Fibroblast of skin of right quadriceps (primary cell): ENCODE measurements around the gene ZNF507.
A peak's percentile ranks its signal among the peaks of the same experiment; 100 is the strongest.

ENCODE experiments used
- DNase-seq: peaks from one replicate; pipeline ENCODE4 v3.0.0-alpha.2; 2013

ZNF507 gene

DNA sequence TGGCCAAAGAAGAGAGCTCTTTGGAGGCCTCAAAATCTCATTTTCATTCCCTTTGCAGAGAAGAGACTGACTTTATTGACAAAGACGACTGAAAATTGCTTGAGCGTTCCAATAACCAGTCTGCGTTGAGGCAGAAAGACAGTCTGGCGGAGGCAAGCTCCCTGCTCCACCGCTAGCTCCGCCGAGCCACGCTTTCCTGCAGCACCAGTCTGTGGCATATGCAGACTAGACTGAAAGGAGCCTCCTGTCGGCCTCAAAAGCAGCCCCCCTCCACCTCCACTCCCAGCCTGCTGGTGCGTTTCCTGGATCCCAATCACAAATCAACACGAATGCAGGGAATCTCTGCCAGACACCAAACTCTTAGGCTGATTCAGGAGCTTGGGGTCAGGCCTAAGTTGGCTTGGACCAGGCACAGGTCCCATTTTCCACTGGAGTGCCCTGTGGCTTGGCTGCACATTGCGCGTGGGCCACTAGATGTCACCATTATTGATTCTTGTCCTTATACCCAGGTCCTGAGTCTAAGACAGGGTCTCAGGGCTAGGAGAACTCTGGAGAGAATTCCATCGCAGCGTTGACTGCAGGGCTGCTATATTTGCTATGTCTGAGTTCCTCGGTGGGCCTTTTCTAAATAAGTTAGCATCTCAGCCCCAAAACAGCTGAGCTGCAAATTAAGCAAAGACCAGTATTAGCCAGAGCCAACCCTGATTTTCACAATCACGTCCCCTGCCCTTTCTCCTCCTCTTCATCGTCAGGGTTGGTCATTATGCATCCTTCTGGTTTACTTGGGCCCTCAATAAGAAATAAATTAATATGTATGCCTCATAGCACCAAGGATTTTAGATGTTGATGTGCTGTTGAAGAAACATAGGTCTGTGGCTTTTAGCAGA lies 5.2 kb upstream of the ZNF507 start:
- DNase-seq, result peak; percentile 39

- DNase-seq, result no peak
Measured at GRCh38 chr19:32342695-32343094, 2.7 kb upstream of the ZNF507 start.

GRCh38 chr19:32343550-32344262 lies 1.7 kb upstream of the ZNF507 start:
- DNase-seq, result no peak

- DNase-seq, result no peak
Measured at GRCh38 chr19:32346901-32347300, 1.5 kb downstream of the ZNF507 start.

DNA sequence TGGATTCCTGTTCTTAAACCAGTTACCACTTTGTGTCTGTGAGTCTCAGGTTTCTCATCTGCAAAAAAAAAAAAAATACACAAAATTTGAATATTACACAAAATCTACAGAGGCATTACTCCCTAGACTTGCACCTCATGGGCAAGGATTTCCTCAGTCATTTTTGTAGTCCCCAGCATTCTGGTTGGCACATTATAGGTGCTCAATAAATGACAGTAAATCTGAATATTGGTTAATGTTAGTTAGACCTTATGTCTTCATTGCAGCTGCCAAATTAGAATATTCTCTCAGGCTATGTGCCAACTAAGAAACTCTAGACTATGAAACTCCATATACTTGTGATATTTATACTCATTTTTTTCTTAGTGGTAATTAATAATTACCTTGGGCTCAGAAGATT lies 2.2 kb downstream of the ZNF507 start:
- no peak for DNase-seq

GRCh38 chr19:32349051-32349450 lies 3.6 kb downstream of the ZNF507 start:
- DNase-seq, result no peak

- no peak for DNase-seq
Measured at GRCh38 chr19:32349724-32350470, 4.5 kb downstream of the ZNF507 start.

DNA sequence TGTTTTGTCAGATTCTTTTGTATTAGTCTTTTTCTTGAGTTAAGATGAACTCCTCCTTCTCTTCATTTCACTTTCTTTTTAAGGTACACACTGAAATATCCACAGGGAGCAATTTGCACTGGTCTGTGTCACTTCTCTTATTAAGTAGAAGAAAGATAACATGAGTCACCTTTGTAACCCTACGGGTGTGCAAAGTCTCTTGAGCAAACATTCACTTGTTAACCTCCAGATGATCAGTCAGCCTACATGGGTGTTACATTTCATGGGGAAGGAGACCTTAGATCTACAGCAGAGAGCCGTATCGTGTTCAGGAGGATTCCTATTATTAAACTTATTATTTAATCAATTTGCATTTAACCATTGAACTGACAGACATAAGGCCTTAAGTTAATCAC lies 5.1 kb downstream of the ZNF507 start:
- no peak for DNase-seq

DNA sequence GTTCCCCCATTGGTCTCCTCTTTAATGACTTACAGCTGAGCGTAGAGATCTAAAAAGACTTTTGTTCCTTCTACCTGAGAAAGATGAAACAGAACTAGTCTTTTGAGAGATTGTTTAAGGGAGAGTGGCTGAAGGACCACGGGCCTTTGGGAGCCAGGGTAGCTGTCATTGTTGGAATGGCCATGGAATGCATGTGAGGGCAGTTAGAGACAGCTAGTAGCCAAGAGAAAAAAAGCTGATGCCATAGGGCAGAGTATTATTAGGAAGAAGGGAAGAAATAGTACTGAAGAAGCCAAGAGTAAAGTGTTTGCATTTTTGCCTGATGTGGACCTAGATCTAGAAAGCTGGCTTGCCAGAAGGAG lies 5.6 kb downstream of the ZNF507 start:
- no peak for DNase-seq

DNA sequence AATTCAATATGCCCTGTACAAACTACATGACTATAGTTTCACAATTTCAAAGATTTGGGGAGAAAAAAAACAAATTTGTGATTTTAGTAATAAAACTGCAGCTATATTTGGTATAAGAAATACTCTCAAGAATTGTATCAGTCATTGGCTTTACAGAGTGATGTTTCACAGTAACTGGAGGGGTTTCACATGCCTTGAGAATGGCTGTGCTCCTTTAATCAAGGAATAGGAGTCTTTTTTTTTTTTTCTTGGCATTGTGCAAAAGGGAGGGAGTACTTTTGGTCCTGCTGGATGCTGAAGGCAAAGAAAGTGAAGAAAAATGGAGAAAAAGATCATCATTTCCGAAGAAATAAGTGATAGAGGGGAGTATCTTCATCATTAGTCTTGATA lies 6.8 kb downstream of the ZNF507 start:
- DNase-seq, result no peak

DNA sequence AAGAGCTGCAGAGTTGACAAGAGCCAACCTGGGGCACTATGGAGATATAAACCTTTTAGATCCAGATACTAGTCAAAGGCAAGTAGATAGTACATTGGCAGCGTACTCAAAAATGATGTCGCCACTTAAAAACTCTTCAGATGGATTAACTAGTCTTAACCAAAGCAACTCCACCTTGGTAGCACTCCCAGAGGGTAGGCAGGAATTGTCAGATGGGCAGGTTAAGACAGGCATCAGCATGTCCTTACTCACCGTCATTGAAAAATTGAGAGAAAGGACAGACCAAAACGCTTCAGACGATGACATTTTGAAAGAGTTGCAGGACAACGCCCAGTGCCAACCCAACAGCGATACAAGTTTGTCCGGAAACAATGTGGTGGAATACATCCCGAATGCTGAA lies 8.9 kb downstream of the ZNF507 start:
- no peak for DNase-seq

GRCh38 chr19:32355309-32355708 lies 9.9 kb downstream of the ZNF507 start:
- no peak for DNase-seq

GRCh38 chr19:32357720-32358119 lies 12.3 kb downstream of the ZNF507 start:
- no peak for DNase-seq

DNA sequence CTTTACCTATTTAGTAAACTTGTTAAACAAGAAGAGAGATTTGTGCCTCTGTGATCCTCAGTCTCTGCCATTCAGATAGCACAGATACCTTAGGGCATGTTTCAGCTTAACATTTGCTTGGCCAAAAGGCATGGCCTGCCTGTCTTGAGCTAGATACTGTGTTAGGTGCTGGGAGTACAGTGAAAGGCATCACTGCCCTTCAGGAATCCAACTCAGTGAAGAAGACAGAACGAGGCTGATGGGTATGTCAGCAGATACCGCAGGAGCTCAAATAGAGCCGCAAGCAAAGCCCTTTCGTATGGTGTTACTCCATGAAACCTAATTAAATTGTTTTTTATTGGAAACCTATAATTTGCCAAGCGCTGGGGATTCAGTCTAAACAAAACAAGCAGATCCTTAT lies 12.9 kb downstream of the ZNF507 start:
- no peak for DNase-seq

- DNase-seq, result no peak
Measured at GRCh38 chr19:32359581-32359980, 14.2 kb downstream of the ZNF507 start.

GRCh38 chr19:32361574-32362317 lies 16.3 kb downstream of the ZNF507 start:
- DNase-seq, result no peak

DNA sequence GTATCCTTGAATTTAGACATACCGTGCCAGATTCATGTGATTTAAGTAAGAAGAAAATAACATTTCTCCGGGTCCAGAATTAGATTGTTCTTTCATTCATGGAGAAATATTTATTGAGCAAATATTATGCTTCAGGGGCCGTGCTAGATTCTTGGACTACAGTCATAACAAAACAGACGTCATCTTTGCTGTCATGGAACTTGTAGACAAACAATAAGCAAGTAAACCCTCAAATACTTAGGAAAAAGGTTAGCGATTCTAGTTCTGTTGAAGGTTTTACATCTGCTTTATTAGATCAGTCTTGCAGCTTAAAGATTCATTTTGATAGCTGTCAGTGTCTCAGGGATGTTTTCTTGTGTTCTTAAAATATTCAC lies 16.9 kb downstream of the ZNF507 start:
- DNase-seq, result no peak

DNA sequence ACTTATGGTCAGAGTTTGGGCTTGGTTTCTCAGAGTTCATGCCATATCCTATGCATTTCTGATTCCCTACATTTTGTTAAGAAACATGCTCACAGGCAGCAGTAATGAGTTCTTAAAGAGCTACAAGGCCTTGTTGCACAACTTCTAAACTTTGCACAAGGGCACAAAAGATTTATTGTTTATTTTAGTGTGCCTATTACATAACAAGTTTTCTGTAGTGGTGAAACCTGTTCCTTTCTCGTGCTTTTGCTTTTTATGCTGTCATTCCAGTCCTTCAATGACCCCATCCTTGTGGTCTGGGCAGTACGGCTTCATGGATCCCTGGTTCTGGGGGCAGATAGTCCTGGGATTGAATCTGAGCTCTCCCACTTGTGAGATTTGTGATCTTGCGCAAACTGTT lies 17.8 kb downstream of the ZNF507 start:
- no peak for DNase-seq

- no peak for DNase-seq
Measured at GRCh38 chr19:32363632-32364031, 18.2 kb downstream of the ZNF507 start.

GRCh38 chr19:32364040-32364439 lies 18.6 kb downstream of the ZNF507 start:
- DNase-seq, result no peak

DNA sequence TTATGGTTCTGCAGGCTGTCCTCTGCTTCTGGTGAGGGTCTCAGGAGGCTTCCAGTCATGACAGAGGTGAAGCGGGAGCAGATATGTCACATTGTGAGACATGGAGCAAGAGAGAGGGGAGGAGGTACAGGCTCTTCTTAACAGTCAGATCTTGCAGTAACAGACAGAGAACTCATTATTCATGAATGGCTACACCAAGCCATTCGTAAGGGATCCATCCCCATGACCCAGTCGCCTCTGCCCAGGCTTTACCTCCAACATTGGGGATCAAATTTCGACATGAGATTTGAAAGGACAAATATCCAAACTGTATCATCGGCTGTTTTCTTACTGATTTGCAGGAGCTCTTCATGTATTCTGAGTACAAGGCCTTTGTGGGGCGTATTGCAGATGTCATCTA lies 21.7 kb downstream of the ZNF507 start:
- no peak for DNase-seq

DNA sequence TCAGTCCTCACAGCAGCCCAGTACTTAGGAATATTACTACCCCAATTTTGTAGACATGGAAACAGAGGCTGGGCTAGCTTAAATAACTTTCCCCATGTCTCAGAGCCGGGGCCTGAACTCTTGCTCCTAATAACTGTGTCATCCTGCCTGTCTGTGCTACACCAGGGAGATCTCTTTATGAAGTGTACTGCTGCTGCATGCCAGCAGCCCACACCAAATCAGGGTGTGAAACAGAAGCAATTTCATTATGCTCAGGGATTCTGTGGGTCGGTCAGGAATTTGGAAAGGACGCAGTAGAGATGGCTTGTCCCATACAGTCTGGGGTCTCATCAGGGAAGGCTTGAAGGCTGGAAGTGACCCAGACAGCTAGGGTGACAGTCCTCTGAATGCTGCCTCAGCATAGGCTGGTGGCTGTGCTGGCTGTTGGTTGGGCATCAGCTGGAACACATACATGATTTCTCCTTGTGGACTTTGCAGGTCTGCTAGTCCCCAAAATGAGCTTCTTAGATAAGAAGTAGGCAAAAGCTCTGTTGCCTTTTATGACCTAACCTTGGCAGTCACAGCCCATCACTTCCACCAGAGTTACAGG lies 22.6 kb downstream of the ZNF507 start:
- no peak for DNase-seq

DNA sequence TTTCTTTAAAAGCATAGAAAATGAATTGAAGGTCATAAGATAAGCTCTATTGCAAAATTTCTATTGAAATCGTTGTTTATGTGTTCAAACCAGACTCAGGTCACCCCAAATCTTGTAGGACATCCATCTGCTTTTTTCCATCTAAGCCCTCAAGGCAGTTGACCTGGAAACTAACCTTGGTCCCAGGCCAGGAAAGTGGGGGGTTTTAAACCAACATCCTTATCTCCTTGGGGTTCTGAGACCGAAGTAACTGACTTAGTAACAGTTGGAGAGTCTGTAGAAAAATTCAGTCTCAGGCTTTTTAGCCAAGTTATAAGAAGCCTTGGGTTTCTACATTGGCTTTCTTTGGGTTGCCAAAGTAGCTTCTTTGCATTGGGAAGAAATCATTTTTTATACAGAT lies 23.4 kb downstream of the ZNF507 start:
- no peak for DNase-seq
